ENCODE results near the gene RCVRN. TPM values are rescaled to one million over a fixed set of nuclear protein-coding genes. Genes with fewer than 3 reads are reported as not detected.

The RCVRN gene
- total and polyA plus RNA-seq, 9 of the 15 experiments (the other 6 are each of a cell fraction or from before 2014, with no cell fraction given) = not detected

- in situ Hi-C loops (cut with MboI) = loop anchor here (10.0 kb wide), 1 partner anchor 690 kb away; no protein-coding TSS in a partner anchor
- no peak overlapping the region for H2AFZ ChIP-seq (ENCODE audit: low read depth, low read length)
Measured at GRCh38 chr17:9924735-9925191, 19.7 kb upstream of the RCVRN start.

More at GRCh38 chr17:9924735-9925191, 19.7 kb upstream of the RCVRN start:
- 3% methylated on average over 6 of the region's 6 CpGs for WGBS (ENCODE audit: insufficient coverage, low coverage, missing lambda C conversion rate)
- no peaks in the 10 kb centered on the region for H3K27me3 ChIP-seq (ENCODE audit: control insufficient read depth in 2 of 2, insufficient read depth in 2 of 2, low read length in 2 of 2)
- no peaks in the 10 kb centered on the region for H3K9me3 ChIP-seq (replicated peaks; ENCODE audit: control insufficient read depth, insufficient read depth, low read depth, low read length)
- intact Hi-C loops (cut with micrococcal nuclease) = loop anchor here (5.0 kb wide), 1 partner anchor 693 kb away; no protein-coding TSS in a partner anchor
- H3K4me1 ChIP-seq (replicated peaks in 1 of 2; ENCODE audit: control insufficient read depth in 2 of 2, insufficient read depth in 2 of 2, low read length in 2 of 2) = no peaks in the 10 kb centered on the region
- no peak overlapping the region for H3K4me2 ChIP-seq (ENCODE audit: insufficient read depth, low read length)
- H3K9me1 ChIP-seq (ENCODE audit: control insufficient read depth, insufficient read depth, low read length) = no peaks in the 10 kb centered on the region
- no peaks in the 10 kb centered on the region for H3K79me2 ChIP-seq (ENCODE audit: control insufficient read depth, insufficient read depth, low read length)
- no peak overlapping the region for H3K9ac ChIP-seq (ENCODE audit: insufficient read depth in 1 of 2, low read depth in 2 of 2, low read length in 2 of 2)
- no peaks in the 10 kb centered on the region for H4K20me1 ChIP-seq (replicated peaks; ENCODE audit: control insufficient read depth, insufficient read depth, low read length)
- no peaks in the 10 kb centered on the region for H3K36me3 ChIP-seq (ENCODE audit: control insufficient read depth, insufficient read depth, low read length)
- ChIA-PET CTCF (ENCODE audit: low intra/inter-chr PET ratio) (interaction anchor here (0.8 to 1.6 kb wide), 3 partner anchors 35 to 690 kb away, joined by 4 to 6 read pairs (median 5); no protein-coding TSS in a partner anchor), POLR2A (interaction anchor here (0.6 kb wide), 1 partner anchor 912 kb away, joined by 3 read pairs; no protein-coding TSS in a partner anchor)
- FAIRE-seq (peak; percentile 76), DNase-seq (ENCODE audit: extremely low read depth in 1 of 4, low spot score in 3 of 4) (peak; percentile 23 to 54 (median 46)), ATAC-seq (peak; percentile 82)
- no TSS peak for BruUV-seq (replicated peaks)
- H3K27ac ChIP-seq (ENCODE audit: extremely low read depth, low read depth, low read length) = no peak overlapping the region
- no peak overlapping the region for H3K4me3 ChIP-seq
- TF ChIP-seq SMC3 (conservative IDR thresholded peaks at IDR 0.05; ENCODE audit: insufficient read depth, low read depth, low read length) = 0 out of 2 replicates have a peak, but pooled peaks have one; percentile 14
- TF ChIP-seq CTCF (IDR thresholded peaks at IDR 0.05 in 2 of 3, conservative IDR thresholded peaks at IDR 0.05 in 1 of 3; ENCODE audit: insufficient read depth in 2 of 3, low read depth in 1 of 3, low read length in 3 of 3) = peak; percentile 57 to 74 (median 66); a peak in 5 of 6 replicates
- TF ChIP-seq REST (IDR thresholded peaks at IDR 0.05; ENCODE audit: borderline replicate concordance) = peak; percentile 38; the same call in 1 of the 2 replicates
- no peak for TF ChIP-seq REST (CRISPR knock-in tag; IDR thresholded peaks at IDR 0.05; ENCODE audit: low read depth)
- TF ChIP-seq RAD21 (CRISPR knock-in tag; conservative IDR thresholded peaks at IDR 0.05 in 1 of 2, IDR thresholded peaks at IDR 0.05 in 1 of 2) = peak; percentile 34 to 71; a peak in 3 of 4 replicates
- no peak for TF ChIP-seq FUS (optimal IDR thresholded peaks at IDR 0.05; ENCODE audit: low read depth, low read length)
- TF ChIP-seq SPI1 (IDR thresholded peaks at IDR 0.05; ENCODE audit: borderline replicate concordance, low read depth, low read length) = 0 out of 2 replicates have a peak, but pooled peaks have one; percentile 15
- TF ChIP-seq SRSF9 (IDR thresholded peaks at IDR 0.05; ENCODE audit: borderline replicate concordance, low read depth, low read length) = no peak

All from K562 (cell line).